ENCODE results near the gene RSKR.

RSKR gene

DNA sequence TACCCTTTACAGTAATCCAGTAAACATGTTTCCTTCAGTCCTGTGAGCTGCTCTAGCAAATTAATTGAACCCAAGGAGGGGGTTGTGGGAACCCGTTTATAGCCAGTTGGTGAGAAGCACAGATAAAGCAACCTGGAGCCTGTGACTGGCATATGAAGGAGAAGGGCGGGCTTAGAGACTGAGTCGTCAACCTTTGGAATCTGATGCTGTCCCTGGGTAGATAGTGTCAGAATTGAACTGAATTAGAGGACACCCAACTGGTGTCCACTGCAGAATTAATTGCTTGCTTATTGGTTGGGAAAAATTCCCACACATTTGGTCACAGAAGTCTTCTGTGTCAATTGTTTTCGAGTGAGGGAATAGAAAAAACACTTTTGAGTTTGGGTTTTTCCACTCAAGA, 12.8 kb upstream of the RSKR start:
- TF ChIP-seq, protein P1, sequence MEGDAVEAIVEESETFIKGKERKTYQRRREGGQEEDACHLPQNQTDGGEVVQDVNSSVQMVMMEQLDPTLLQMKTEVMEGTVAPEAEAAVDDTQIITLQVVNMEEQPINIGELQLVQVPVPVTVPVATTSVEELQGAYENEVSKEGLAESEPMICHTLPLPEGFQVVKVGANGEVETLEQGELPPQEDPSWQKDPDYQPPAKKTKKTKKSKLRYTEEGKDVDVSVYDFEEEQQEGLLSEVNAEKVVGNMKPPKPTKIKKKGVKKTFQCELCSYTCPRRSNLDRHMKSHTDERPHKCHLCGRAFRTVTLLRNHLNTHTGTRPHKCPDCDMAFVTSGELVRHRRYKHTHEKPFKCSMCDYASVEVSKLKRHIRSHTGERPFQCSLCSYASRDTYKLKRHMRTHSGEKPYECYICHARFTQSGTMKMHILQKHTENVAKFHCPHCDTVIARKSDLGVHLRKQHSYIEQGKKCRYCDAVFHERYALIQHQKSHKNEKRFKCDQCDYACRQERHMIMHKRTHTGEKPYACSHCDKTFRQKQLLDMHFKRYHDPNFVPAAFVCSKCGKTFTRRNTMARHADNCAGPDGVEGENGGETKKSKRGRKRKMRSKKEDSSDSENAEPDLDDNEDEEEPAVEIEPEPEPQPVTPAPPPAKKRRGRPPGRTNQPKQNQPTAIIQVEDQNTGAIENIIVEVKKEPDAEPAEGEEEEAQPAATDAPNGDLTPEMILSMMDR (IDR thresholded peaks at IDR 0.05), result no peak
- Histone ChIP-seq H3K4me1 (ENCODE audit: control insufficient read depth in 1 of 2, insufficient read depth in 1 of 2, low read depth in 1 of 2, low read length in 1 of 2) (no peaks in the 10 kb centered on the region), H3K9me3 (no peaks in the 10 kb centered on the region), H3K4me3 (ENCODE audit: low read depth in 1 of 2, low read length in 1 of 2) (no peak overlapping the region), H3K27ac (no peak overlapping the region), H3K27me3 (no peaks in the 10 kb centered on the region), H3K36me3 (peaks cover 95% of the 10 kb centered on the region)

DNA sequence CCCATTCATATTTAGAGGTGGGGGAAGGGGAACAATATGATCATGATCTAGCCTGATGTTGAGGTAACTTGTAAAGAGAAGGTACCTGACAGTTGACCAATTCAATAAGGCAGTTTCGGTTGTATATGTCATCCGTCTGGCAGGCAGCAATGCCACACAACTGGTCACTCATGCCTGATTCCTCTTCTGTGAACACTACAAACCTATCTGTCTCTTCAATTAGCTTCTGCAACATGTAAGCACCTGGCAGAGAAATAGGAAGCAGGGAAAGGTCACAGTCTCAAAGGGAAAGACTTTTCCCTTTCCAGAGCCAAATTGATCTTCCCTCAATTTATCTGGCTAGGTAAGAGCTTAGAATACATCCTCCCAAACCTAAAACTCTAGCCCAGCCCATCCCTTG, 10.2 kb upstream of the RSKR start:
- no peaks in the 10 kb centered on the region for H3K4me1 ChIP-seq (ENCODE audit: control insufficient read depth in 1 of 2, insufficient read depth in 1 of 2, low read depth in 1 of 2, low read length in 1 of 2)
- TF ChIP-seq, protein P1 (IDR thresholded peaks at IDR 0.05), result no peak
- no peaks in the 10 kb centered on the region for H3K9me3 ChIP-seq
- no peak overlapping the region for H3K4me3 ChIP-seq (ENCODE audit: low read depth in 1 of 2, low read length in 1 of 2)
- H3K36me3 ChIP-seq, result peaks cover 95% of the 10 kb centered on the region
- H3K27me3 ChIP-seq, result no peaks in the 10 kb centered on the region
- no peak overlapping the region for H3K27ac ChIP-seq

GRCh38 chr17:28623696-28624095, 9.7 kb upstream of the RSKR start:
- H3K9me3 ChIP-seq, result no peaks in the 10 kb centered on the region
- H3K36me3 ChIP-seq, result peaks cover 95% of the 10 kb centered on the region
- H3K4me3 ChIP-seq (ENCODE audit: low read depth in 1 of 2, low read length in 1 of 2), result no peak overlapping the region
- TF ChIP-seq, protein P1 (IDR thresholded peaks at IDR 0.05), result no peak
- no peak overlapping the region for H3K27ac ChIP-seq
- no peaks in the 10 kb centered on the region for H3K27me3 ChIP-seq
- no peaks in the 10 kb centered on the region for H3K4me1 ChIP-seq (ENCODE audit: control insufficient read depth in 1 of 2, insufficient read depth in 1 of 2, low read depth in 1 of 2, low read length in 1 of 2)

- no peaks in the 10 kb centered on the region for H3K27me3 ChIP-seq
- H3K9me3 ChIP-seq, result no peaks in the 10 kb centered on the region
- H3K4me3 ChIP-seq (ENCODE audit: low read depth in 1 of 2, low read length in 1 of 2), result no peak overlapping the region
- no peaks in the 10 kb centered on the region for H3K4me1 ChIP-seq (ENCODE audit: control insufficient read depth in 1 of 2, insufficient read depth in 1 of 2, low read depth in 1 of 2, low read length in 1 of 2)
- H3K27ac ChIP-seq, result no peak overlapping the region
- TF ChIP-seq, protein P1 (IDR thresholded peaks at IDR 0.05), result no peak
- peaks cover 95% of the 10 kb centered on the region for H3K36me3 ChIP-seq
Measured at GRCh38 chr17:28622186-28622585, 8.2 kb upstream of the RSKR start.

GRCh38 chr17:28620010-28620409, 6.0 kb upstream of the RSKR start:
- H3K27ac ChIP-seq, result no peak overlapping the region
- no peaks in the 10 kb centered on the region for H3K27me3 ChIP-seq
- peaks cover 100% of the 10 kb centered on the region for H3K36me3 ChIP-seq
- no peaks in the 10 kb centered on the region for H3K4me1 ChIP-seq (ENCODE audit: control insufficient read depth in 1 of 2, insufficient read depth in 1 of 2, low read depth in 1 of 2, low read length in 1 of 2)
- H3K4me3 ChIP-seq (ENCODE audit: low read depth in 1 of 2, low read length in 1 of 2), result no peak overlapping the region
- no peaks in the 10 kb centered on the region for H3K9me3 ChIP-seq
- TF ChIP-seq, protein P1 (IDR thresholded peaks at IDR 0.05), result no peak

DNA sequence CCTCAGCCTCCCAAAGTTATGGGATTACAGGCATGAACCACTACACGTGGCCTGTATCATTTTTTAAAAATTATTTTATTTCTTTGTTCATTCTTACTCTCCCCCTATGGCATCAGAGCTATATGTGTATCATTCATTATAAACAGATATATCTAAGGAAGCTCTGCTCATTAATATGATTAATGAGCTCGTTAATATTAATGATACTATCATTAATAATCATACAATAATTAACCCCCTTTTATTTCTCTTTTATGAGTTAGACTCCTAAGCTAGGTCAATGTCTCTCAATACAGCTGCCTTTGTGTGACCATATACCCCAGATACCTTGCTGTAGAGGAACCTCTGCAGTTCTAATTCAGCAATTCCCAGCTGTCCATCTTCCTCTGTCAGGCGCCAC, 4.5 kb upstream of the RSKR start:
- Histone ChIP-seq H3K9me3 (no peaks in the 10 kb centered on the region), H3K27me3 (no peaks in the 10 kb centered on the region), H3K4me3 (ENCODE audit: low read depth in 1 of 2, low read length in 1 of 2) (no peak overlapping the region), H3K4me1 (ENCODE audit: control insufficient read depth in 1 of 2, insufficient read depth in 1 of 2, low read depth in 1 of 2, low read length in 1 of 2) (no peaks in the 10 kb centered on the region), H3K36me3 (peaks cover 100% of the 10 kb centered on the region), H3K27ac (no peak overlapping the region)
- TF ChIP-seq, protein P1 (IDR thresholded peaks at IDR 0.05), result no peak
